Measurements from ENCODE around the gene AK5.

GRCh38 chr1:77303387-77303786, 21.6 kb downstream of the AK5 start:
- TF ChIP-seq CTCF (IDR thresholded peaks at IDR 0.05; ENCODE audit: low read length) (no peak), EZH2phosphoT487 (IDR thresholded peaks at IDR 0.05; ENCODE audit: low read length) (no peak), EZH2 (optimal IDR thresholded peaks at IDR 0.05; ENCODE audit: low read depth, low read length) (no peak)

Data from MM.1S (cell line).